NCI-H2081 treated with DMSO at 0.1 percent for 48 hours (cell line): Measurements from ENCODE around the gene EPHB3.

ENCODE experiments used
- DNase-seq: peaks from one replicate; lab custom pipeline; 2025; lab: John Stamatoyannopoulos, UW

The EPHB3 gene

DNA sequence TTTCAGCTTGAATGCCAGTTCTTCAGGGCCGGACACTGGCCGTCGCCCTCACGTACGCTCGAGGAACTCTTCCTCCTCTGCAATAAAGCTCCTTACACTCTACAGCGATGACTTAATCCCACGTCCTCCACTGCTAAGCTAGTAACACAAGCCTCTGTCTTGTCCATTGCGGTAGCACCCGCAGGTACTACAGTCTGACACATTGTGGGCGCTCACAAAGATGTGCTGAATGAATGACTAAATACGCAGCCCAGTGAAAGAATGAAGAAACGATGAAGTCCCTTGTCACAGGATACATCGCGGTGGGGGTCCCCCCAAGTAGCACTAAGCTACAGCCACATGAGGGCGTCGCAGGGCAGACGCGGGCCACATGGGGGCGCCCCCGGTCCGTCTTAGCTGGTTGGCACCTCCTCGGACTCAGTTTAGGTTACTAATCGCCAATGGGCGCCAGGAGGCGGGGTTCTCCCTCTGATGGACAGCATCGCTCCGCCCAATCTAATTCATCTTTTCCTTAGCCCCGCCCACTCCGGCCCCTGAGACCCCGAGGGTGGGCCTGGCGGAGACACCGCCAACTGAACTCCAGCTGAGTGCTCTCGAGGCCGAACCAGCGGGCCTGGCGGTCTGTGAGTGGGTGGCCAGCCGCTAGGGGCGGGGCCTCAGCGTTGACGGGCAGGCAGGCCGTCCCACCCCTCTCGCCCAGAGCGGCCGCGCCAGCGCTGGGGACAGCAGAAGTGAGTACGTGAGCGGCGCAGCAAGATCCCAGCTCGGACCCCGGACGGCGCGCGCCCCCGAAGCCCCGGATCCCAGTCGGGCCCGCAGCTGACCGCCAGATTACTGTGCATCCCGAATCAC lies at the start of gene EPHB3:
EPHB3 (plus strand) TSS at position 725 of the 852 bp plus-strand sequence. CDS start 451 bp downstream, outside the sequence.
- peak; percentile 96 for DNase-seq

DNA sequence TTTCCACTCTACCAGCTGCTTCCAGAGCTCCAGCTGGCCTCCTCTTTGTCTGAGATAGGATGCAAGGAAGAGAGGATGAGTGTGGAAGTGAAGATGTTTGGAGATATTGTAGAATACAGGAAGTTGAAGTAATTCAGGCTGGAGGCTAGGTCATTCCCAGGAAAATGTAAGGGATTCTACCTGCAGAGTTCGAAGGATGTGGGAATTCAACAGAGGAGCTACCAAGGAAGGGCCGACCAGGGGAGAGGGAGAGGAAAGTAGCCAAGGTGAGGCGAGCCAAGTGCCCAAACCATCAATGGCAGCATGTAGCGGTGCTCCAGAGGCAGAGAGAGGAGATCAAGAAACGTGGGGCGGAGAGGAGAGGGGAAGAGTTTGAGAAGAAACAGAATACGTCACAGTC lies 49.0 kb upstream of the EPHB3 start:
- DNase-seq, result no peak

DNA sequence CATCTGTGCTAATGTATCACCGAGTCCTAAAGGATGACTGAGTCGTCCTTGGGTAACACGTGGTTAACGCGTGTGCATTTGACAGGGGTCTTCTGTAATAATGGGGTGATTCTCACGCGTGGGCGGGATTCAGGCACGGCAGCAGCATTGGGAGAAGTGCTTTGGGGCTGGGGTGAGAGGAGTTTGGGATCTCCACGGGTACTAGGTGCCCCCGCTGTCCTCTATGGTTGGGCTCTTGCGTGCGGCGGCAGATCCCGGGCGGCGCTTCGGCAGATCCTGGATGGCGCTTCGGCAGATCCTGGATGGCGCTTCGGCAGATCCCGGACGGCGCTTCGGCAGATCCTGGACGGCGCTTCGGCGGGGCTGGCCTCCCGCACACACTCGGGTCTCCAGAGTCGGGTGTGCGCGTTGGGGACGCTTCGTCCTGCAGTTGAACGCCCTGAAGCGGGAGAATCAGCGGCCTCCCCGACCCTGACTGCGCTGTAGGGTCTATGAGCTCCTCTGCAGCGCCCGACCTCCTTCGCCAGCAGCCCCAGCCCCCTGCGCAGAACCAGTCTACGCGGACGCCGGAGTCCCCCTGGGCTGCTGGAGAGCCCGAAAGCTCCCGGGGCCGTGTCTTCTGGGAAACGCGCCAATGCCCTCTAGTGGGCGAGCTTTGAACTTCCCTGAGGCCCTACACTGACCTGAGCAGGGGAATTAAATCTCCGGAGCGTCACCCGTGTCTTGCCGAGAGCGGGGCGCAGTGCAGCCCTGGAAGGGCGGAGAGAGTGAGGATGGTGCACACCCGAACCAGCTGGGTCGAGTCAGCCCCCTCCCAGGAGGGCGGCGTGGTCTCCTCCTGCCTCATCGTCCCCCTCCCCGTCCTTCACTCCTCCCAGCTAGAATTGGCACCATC lies 48.1 kb upstream of the EPHB3 start:
- peak; percentile 88 for DNase-seq

DNA sequence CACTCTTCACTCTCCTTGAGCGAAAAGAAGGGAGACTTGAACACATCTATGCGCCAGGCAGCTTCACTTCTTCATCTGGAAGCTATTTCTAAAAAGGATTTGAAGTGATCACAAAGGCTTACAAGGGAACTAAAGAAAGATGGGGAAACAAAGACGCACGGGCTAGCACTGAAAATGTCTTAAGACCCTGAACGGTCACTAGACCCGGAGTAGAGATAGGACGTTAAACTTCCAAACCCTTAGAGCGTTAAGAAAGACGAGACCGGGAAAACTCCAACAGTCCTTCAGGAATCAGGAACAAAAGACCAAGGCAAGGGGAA lies 47.5 kb upstream of the EPHB3 start:
- no peak for DNase-seq

DNA sequence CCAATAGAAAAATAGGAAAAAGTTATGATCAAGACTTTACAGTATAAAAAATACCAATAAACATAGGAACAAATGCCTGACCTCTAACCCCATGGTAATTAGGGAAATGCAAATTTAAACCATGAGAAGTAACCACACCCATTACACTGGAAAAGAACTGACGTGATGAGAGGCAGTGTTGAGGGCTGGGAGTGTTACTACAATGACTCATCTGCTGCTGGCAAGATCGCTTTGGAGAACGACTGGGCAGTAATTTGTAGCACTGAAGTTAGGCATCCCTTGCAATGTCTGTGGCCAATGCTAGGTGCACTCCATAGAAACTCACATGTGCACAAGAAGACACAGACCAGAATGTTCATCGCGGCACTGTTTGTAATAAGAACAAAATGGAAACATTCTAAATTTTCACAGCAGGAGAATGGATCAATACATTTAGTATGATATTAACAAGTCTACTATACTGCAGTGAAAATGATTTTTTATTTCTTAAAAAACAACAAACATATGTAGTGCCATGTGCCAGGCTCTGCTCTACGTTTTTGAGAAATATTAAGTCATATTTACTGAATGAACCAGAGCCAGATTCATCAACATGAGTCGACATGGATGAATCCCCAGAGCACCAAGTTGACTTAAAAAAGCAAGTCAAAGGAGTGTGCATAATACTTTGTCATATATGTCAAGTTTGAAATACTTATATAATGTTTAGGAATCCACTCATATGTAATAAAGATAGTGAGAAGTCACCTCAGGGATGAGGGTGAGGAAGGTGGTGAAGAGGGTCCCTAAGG lies 37.6 kb upstream of the EPHB3 start:
- no peak for DNase-seq

DNA sequence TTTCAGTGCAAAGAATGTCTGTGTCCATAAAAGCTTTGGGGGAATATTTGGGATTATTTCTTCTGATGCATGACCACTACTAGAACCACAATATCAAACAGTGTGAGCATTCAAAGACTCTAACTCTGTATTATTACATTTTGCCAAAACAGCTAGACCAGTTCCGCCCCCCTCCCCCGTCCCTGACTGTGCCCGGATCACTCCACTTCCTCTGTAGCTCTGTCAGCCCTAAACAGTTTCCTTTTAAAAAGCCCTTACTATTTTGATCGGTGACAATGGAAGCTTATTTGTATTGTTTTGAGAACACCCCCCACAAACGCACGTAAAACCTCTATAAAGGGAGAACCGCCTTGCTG lies 36.6 kb upstream of the EPHB3 start:
- DNase-seq, result no peak

DNA sequence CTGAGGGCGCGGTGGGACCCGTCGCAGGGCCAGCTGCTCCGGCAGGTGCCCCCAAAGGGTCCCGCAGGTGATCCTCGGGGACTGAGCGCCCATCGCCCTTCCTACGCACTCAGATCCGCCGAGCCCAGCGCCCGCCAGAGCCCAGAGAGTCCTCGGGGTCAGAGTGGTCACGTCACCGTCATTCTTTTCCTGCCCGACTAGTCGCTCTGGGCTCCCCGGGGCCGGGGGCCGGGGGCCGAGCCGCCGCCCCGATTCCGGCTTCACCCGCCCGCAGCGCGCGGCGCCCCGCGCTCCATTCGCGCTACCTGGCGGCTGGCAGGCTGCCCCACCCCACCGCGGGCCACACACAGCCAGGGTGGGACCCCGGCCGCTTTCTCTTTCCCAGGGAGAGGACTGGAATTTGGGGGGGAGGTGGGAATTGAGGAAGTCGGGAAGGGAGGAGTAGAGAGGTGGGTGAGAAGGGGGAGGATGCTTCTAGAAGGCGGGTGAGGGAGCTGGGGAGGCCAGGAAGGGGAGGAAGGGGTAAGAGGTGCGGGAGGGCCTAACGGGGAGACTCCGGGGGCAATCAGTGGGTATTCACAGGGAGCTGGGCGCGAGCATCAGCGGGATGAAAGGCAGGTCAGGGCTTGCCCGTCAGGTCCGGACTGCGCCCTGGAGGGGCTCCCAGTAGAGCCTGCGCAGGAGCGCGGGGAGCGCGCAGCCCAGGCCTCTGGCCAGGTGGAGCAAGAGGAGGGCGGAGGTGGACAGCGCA lies 36.1 kb upstream of the EPHB3 start:
- DNase-seq, result no peak

DNA sequence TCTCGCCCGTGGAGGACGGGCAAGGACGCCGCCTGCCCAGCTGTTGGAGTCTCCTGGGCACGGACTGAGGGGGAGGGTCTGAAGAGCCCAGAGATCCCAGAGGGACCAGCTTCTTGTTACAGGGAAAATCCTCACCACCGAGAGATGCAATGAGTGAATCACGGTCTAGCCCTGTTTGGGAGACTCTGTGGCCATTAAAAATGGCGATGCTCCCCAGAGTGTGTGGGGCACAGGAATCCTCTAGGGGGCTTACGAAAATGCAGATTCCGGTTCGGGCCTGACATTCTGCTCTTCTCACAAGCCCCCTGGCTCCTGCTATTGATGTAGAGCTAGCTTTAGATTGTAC lies 35.5 kb upstream of the EPHB3 start:
- DNase-seq, result no peak

DNA sequence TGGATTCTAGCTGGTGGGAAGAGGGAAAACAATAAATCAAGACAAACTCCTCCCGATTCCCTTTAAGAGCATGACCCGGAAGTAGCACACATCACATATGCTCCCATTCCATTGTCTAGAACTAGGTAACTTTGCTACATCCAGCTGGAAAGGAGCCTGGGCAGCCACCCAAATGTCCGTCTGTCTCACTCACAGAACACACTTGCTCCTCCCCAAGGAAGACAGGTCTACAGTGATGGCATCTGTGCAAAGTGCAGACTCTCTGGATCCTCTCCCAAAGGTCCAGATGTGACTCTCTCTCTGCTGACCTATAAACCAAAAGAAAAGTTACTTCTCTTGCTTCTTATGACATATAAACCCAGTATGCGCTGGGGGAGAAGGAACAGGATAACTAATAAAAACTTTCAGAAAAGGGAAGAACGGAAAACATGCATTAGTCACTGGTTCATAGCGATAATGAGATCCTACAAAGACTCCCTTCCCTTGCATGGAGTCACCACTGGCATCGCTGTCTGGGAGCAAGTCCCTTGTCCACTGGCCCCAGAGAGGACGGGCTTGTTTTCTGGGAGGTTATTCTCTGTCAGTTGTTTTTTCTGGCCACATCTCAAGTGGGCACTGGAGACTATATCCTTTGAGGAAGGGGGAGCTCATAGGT lies 29.8 kb upstream of the EPHB3 start:
- DNase-seq, result no peak

DNA sequence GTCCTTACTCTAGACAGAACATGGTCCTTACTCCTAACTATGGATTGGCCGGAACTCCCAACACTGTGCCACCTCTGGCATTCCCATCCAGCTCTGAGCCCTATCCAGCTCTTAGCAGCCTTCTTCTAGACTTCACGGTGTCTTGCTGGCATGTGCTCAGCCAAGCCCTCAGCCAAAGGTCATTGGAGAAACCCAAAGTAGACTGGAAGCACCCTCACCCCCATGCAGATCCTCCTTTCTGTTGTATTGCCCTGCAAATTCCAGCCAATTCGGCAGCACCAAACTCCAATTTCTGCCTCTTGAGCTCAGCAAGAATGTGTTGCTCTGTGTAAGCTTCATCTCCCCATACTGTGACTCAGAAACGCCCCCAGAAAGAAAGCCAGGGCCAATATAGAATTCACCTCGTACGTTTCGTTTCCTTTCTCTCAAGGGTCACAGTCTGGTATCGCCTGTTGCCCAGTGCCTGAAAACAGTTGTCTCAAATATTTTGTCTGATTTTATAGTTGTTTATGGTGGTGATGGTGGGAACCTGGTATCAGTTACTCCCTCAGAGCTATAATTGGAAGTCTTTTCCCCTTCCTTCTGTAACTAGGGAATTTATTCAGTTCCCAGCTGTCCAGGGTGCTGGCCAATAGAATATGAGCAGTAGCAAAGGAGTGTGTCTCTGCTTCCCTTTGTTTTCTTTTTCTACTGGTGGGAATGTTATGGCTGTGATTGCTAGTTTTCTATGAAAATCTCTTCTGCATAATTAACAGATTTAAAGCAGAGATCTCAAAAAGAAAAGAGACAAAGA lies 28.4 kb upstream of the EPHB3 start:
- no peak for DNase-seq

DNA sequence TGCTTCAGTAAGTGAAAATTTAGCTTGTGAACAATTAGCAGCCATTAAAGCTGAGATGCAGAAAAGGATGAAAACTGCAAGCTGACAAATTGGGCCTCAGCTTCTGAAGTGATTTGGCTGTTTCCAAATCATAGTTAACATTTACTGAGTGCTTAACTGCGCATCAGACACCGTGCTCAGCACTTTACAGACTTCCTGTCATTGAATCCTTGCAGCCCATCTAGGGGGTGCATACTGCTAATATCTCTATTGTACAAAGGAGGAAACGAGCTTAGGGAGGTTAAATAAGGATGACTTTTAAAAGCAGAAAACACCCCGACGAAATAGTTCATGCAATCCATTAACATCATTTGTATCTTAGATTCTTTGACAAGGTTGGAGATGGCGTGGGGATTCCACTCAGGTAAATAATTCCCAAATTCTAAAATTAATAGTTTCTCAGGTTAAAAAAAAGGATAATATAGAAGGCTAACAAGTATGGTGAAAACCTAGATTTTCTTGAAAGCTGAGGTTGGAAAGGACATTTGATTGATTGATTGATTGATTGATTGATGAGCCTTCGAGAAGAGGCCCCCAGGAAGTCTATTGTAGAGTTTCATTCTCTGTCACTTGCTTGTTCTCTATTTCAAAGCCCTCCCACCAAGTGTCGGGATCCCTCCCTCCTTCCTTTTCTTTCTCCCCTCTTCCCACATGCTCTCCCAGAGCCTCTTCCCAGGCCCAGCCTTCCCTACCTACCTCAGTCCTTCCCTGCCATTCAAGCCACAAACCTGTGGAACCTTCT lies 23.5 kb upstream of the EPHB3 start:
- no peak for DNase-seq

DNA sequence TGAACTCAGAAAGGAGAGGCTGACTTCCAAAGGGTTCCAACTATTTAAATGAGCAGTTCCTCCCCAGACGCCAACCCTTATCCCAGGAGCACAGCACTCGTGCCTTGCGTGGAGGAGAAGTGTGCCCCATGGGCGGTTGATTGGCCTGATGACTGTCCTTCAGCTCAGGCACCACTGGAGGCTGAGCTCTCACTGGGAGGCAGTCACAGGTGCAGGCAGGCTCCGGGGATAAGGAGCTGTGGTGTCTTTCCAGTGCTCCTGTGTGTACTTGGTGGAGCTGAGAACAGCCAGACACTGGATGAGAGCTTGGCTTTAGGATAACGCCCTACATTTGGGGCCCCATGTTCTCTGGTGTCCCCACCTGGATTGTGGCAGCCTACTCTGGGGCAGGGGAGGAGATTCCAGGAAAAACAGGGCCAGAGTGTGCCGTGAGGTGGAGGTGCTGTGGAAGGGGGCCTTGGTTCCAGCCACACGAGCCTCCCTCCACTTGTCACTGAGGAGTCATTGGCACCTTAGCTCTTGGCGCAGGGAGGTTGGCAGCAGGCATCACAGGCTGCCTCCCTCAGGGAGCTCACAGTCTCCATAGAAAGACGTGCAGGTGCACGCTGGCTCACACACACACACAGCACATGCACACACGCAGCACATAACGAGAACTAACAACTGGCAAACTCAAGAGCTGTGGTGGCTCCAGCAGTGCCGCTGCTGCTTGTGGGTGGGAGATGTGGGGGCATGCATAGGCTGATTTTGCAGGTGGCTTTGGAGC lies 22.7 kb upstream of the EPHB3 start:
- DNase-seq, result no peak

DNA sequence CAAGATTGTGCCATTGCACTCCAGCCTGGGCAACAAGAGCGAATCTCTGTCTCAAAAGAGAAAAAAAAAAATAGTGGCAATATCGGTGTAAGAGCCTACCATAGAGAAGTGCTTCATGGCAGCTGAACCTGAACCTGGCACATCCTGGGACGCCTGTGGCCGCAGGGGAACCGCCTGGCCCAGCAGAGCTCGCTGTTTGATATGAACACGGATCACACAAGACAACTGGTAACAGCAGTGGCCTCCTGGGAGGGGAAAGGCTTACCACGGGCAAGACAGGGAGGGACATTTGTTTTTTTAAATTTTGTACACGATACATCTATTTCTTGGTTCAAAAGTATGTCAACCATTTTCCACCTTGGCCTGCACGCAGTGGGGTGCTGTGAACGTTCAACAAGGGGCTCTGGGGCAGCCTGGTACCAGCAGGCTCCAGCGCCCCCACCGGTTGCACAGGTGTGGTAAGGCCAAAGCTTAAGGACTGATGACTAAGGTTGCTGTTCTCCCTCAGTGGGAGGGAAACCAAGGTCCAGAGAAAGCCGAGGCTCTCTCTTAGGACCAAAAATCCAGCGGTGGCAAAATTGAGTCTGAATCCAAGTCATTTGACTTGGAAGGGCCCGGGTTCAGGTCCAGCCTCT lies 21.7 kb upstream of the EPHB3 start:
- no peak for DNase-seq

DNA sequence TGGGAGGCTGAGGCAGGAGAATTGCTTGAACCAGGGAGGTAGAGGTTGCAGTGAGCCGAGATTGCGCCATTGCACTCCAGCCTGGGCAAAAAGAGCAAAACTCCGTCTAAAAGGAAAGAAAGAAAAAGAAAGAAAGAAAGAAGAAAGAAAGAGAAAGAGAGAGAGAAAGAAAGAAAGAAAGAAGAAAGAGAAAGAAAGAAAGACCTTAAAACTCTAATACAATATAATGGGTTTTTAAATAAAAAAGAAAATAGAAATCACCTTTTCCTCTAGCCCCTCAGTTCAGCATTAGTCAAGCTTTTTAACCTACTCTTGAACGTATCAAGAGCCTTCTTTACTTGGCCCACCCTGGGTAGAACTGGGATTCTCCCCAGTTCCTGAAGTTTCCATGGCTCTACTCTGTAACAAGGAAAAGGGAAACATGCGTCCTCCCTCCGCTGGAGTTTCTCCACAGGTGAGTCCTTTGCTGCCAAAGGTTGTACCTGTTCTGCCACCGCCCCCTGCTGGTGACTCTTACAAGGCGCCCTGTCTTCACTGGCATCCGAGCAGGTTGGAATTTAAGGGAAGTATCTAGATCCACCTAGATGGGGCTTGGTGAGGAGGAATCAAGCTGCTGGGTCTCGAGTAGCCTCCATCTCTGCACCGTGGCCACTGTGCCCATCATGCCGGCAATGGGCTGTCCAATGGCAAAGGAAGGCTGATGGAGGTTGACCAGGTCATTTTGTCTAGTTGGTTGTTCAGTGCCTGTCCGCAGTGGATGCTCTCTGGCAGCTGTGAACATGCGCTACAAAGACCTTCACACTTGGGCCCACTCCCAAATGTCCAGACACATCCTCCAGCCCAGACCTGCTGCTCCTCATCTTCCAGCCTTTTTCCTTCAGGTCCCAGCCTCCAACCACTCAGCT lies 20.6 kb upstream of the EPHB3 start:
- DNase-seq, result peak; percentile 77

DNA sequence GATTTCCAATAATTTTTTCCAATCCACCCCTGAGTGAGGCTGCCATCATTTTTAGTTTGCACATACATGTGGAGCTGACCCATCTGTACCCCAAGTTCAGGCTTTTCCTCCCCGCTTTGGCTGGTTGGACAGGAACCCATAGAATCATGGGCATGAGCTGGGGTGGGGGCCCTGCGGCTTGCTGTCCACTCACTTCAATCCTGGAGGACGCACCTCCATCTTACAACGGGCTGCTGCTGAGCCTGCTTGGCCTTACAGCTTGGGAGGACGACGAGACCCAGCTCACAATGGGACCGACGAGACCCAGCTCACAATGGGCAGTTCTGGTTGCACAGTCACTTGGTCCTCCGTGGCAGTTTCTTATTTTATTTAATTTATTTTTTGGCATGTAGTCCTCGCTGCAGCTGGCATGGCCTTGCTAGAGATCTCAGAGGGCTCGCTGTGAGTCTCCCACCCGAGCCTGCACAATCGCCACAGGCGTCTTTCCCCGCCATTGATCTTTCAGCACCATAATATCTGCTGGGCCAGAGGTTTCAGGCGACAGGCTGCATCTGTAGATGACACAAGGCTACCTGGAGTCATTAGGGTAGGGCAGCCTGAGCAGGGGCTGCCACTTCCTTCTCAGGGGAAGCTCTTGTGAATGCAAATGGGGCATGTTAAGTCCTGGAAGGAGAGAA lies 19.6 kb upstream of the EPHB3 start:
- no peak for DNase-seq

DNA sequence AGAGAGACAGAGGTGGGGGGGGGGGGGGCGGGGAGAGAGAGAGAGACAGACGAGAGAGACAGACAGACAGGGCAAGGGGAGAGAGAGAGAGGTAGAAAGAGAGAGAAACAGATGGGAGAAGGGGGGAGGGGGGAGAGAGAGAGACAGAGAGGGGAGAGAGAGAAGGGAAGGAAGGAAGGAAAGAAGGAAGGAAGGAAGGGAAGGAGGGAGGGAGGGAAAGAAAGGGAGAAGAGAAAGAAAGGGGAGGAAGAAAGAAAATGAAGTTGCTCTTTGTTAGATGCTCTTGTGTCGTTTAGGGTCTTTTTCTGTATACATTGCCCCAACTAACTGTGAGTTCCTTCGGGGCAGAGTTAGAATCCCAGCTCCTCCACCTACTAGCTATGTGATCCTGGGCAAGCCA lies 19.0 kb upstream of the EPHB3 start:
- no peak for DNase-seq

DNA sequence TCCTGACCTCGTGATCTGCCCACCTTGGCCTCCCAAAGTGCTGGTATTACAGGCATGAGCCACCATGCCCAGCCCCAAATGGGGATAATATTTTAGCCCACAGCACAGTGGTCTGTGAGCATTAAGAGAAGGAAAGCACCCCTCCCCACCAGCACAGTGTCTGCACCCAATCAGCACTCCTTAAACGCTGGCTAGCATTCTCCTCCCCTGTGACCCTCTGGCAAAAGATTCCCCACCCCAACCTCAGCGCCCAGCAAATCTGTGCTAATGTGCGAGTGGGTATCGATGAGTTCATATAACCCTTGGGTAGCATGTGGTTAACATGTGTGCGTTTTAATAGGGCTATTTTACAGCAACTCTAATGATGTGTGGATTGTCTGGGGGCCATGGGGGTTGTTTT lies 18.3 kb upstream of the EPHB3 start:
- no peak for DNase-seq
